HCT116 (cell line): ENCODE data around the gene IQCN. TPM values are rescaled to one million over a fixed set of nuclear protein-coding genes. Genes with fewer than 3 reads are reported as not detected.

Experiments
- ATAC-seq: fragments of 200-7000 bp; cut with Tn5 transposase; 2 replicates; pipeline ENCODE4 v1.9.1; 2020; ENCODE audit warnings: mild to moderate bottlenecking, moderate library complexity
- BruUV-seq: library from RNA; stranded (reverse); fragments of 400-500 nt; replicated peaks from 2 replicates; lab custom pipeline; 2021; lab: Mats Ljungman, UMichigan
- CTCF ChIA-PET: fragments of 300-600 bp; sonication (Branson Sonifier 250); formaldehyde crosslinking; loops from one replicate; lab custom pipeline; 2021; ENCODE audit warnings: antibody characterized with exemption; lab: Charles Lee
- POLR2A ChIA-PET: fragments of 300-600, 350-600 bp; sonication (Branson Sonifier 250); formaldehyde crosslinking; loops from one replicate; lab custom pipeline; 2021; ENCODE audit warnings: antibody characterized with exemption; lab: Charles Lee
- RAD21 ChIA-PET, 2 experiments: fragments of 300-600 bp; sonication (Branson Sonifier 250); formaldehyde crosslinking; loops; one replicate each; lab custom pipeline; 2023; ENCODE audit warnings: low total read pairs in 2 of 2; ENCODE audit not compliant: uncharacterized antibody in 2 of 2, unreplicated experiment in 2 of 2, low non-redundant PET in 1 of 2; lab: Charles Lee
- DNase-seq: peaks from one replicate; pipeline ENCODE4 v3.0.0-alpha.2; 2010; ENCODE audit warnings: low read depth, low spot score
- H2AFZ ChIP-seq: fragments of 200-600 bp; shearing (Covaris generic), sonication (generic); 2 replicates; pipeline ENCODE4 v1.6.1; 2017; ENCODE audit warnings: low read depth, mixed run types, mixed read lengths, antibody characterized with exemption, low read length; ENCODE audit not compliant: poor library complexity, severe bottlenecking
- H3K27ac ChIP-seq: 2 replicates; pipeline ENCODE4 v1.5.1; 2012; ENCODE audit warnings: low read depth, low read length
- H3K27me3 ChIP-seq: fragments of 200-600 bp; sonication (generic); 2 replicates; pipeline ENCODE4 v1.6.1; 2016; ENCODE audit warnings: mixed run types, low read length, mixed read lengths; ENCODE audit not compliant: insufficient read depth
- H3K36me3 ChIP-seq, 2 experiments: fragments of 200-500 bp in 1 of 2; fragments of 200-600 bp in 1 of 2; sonication (Bioruptor generic) in 1 of 2; sonication (generic) in 1 of 2; 2 replicates each; pipeline versions ENCODE4 v1.5.1 to v1.6.1; 2014 to 2016; ENCODE audit warnings: low read length in 2 of 2, inconsistent platforms in 1 of 2, mixed read lengths in 1 of 2, mixed run types in 1 of 2; ENCODE audit not compliant: insufficient read depth in 2 of 2, control insufficient read depth in 1 of 2
- H3K4me1 ChIP-seq, 2 experiments: fragments of 200-600 bp in 1 of 2; sonication (generic) in 1 of 2; 2 replicates each; pipeline versions ENCODE4 v1.5.1 to v1.6.1; 2012 to 2017; ENCODE audit warnings: low read length in 2 of 2, inconsistent platforms in 1 of 2, mild to moderate bottlenecking in 1 of 2, mixed read lengths in 1 of 2, mixed run types in 1 of 2, moderate library complexity in 1 of 2; ENCODE audit not compliant: insufficient read depth in 2 of 2, control insufficient read depth in 1 of 2
- H3K4me2 ChIP-seq: fragments of 200-600 bp; sonication (generic); 2 replicates; pipeline ENCODE4 v1.6.1; 2017; ENCODE audit warnings: mixed run types, low read length, mixed read lengths
- H3K4me3 ChIP-seq, 2 experiments: fragments of 200-600 bp in 1 of 2; sonication (generic) in 1 of 2; replicated peaks in 1 of 2; 2 replicates each; pipeline ENCODE4 v1.5.1; 2011 to 2016; ENCODE audit warnings: low read length in 2 of 2, control low read depth in 1 of 2, low read depth in 1 of 2, mild to moderate bottlenecking in 1 of 2, mixed read lengths in 1 of 2, mixed run types in 1 of 2
- H3K79me2 ChIP-seq: fragments of 200-600 bp; sonication (generic); 2 replicates; pipeline ENCODE4 v1.6.1; 2017; ENCODE audit warnings: mild to moderate bottlenecking, mixed run types, low read length, moderate library complexity, mixed read lengths; ENCODE audit not compliant: insufficient read depth
- H3K9ac ChIP-seq: fragments of 200-600 bp; sonication (generic); 2 replicates; pipeline ENCODE4 v1.6.1; 2016; ENCODE audit warnings: low read length, mixed read lengths
- H3K9me2 ChIP-seq: fragments of 200-600 bp; sonication (generic), shearing (Covaris generic); 2 replicates; pipeline ENCODE4 v1.6.1; 2017; ENCODE audit warnings: mixed run types, mild to moderate bottlenecking, moderate library complexity; ENCODE audit not compliant: insufficient read depth
- H3K9me3 ChIP-seq, 2 experiments: fragments of 200-500 bp in 1 of 2; fragments of 200-600 bp in 1 of 2; sonication (Bioruptor generic) in 1 of 2; sonication (generic) in 1 of 2; 2 replicates each; pipeline ENCODE4 v1.6.1; 2014 to 2017; ENCODE audit warnings: low read length in 2 of 2, mixed read lengths in 2 of 2, inconsistent platforms in 1 of 2, low read depth in 1 of 2, mild to moderate bottlenecking in 1 of 2, mixed run types in 1 of 2, moderate library complexity in 1 of 2; ENCODE audit not compliant: control insufficient read depth in 1 of 2, insufficient read depth in 1 of 2
- H4K20me1 ChIP-seq: fragments of 200-600 bp; sonication (generic), shearing (Covaris generic); 2 replicates; pipeline ENCODE4 v1.6.1; 2017; ENCODE audit warnings: mixed run types, mild to moderate bottlenecking, moderate library complexity; ENCODE audit not compliant: insufficient read depth
- CBX3 ChIP-seq: IDR thresholded peaks from 2 replicates; pipeline ENCODE4 v1.6.1; 2012; ENCODE audit warnings: low read depth
- CEBPB ChIP-seq: IDR thresholded peaks from 2 replicates; pipeline ENCODE4 v1.6.1; 2012; ENCODE audit warnings: low read depth
- EGR1 ChIP-seq: IDR thresholded peaks from 2 replicates; pipeline ENCODE4 v1.6.1; 2012; ENCODE audit warnings: low read depth
- ELF1 ChIP-seq: IDR thresholded peaks from 2 replicates; pipeline ENCODE4 v1.6.1; 2012; ENCODE audit warnings: low read depth, borderline replicate concordance
- EZH2 ChIP-seq: fragments of 200-600 bp; sonication (generic); IDR thresholded peaks from 2 replicates; pipeline ENCODE4 v1.6.1; 2017; ENCODE audit warnings: antibody characterized with exemption, mixed run types
- POLR2AphosphoS5 ChIP-seq: IDR thresholded peaks from 2 replicates; pipeline ENCODE4 v1.6.1; 2011; ENCODE audit warnings: mild to moderate bottlenecking, low read depth, low read length, moderate library complexity
- RAD21 ChIP-seq: IDR thresholded peaks from 2 replicates; pipeline ENCODE4 v1.6.1; 2012; ENCODE audit warnings: low read depth, mild to moderate bottlenecking
- SIN3A ChIP-seq: IDR thresholded peaks from 2 replicates; pipeline ENCODE4 v1.6.1; 2012; ENCODE audit warnings: low read depth
- SP1 ChIP-seq: IDR thresholded peaks from 2 replicates; pipeline ENCODE4 v1.6.1; 2012; ENCODE audit warnings: low read depth
- SRF ChIP-seq: IDR thresholded peaks from 2 replicates; pipeline ENCODE4 v1.6.1; 2012; ENCODE audit warnings: low read depth
- ZFX ChIP-seq: fragments of 450-650 bp; IDR thresholded peaks from 2 replicates; pipeline ENCODE4 v1.6.1; 2017
- ZNF274 ChIP-seq: fragments of 200-500 bp; sonication (Bioruptor generic); IDR thresholded peaks from 2 replicates; pipeline ENCODE4 v1.6.1; 2014; ENCODE audit warnings: mild to moderate bottlenecking, low read depth, low read length, inconsistent platforms
- intact Hi-C: fragments of 100-400 bp; cut with micrococcal nuclease; formaldehyde crosslinking; loops from 2 replicates; pipeline ENCODE4 v1.10.0; 2022
- total RNA-seq: library from RNA; stranded (reverse); gene quantifications from one replicate; pipeline ENCODE4 v1.2.1, GENCODE V29; 2021; ENCODE audit not compliant: unreplicated experiment
- TF ChIP-seq, protein P1 (sequence below), 3 experiments: fragments of 200-600 bp in 1 of 3; sonication (generic) in 1 of 3; IDR thresholded peaks in 2 of 3; conservative IDR thresholded peaks in 1 of 3; 2 replicates each; pipeline ENCODE4 v1.5.1; 2012 to 2017; ENCODE audit warnings: low read depth in 2 of 3, low read length in 2 of 3, antibody characterized with exemption in 1 of 3, borderline replicate concordance in 1 of 3, control low read depth in 1 of 3, mild to moderate bottlenecking in 1 of 3, mixed read lengths in 1 of 3, mixed run types in 1 of 3, moderate library complexity in 1 of 3; ENCODE audit not compliant: insufficient read depth in 1 of 3
- TF ChIP-seq, protein P2 (sequence below): IDR thresholded peaks from 2 replicates; pipeline ENCODE4 v1.6.1; 2012
- TF ChIP-seq, protein P3 (sequence below): IDR thresholded peaks from 2 replicates; pipeline ENCODE4 v1.6.1; 2012; ENCODE audit warnings: low read depth

The IQCN gene
- total RNA-seq, 1 experiment from 2014 or later, result 4.8 TPM

DNA sequence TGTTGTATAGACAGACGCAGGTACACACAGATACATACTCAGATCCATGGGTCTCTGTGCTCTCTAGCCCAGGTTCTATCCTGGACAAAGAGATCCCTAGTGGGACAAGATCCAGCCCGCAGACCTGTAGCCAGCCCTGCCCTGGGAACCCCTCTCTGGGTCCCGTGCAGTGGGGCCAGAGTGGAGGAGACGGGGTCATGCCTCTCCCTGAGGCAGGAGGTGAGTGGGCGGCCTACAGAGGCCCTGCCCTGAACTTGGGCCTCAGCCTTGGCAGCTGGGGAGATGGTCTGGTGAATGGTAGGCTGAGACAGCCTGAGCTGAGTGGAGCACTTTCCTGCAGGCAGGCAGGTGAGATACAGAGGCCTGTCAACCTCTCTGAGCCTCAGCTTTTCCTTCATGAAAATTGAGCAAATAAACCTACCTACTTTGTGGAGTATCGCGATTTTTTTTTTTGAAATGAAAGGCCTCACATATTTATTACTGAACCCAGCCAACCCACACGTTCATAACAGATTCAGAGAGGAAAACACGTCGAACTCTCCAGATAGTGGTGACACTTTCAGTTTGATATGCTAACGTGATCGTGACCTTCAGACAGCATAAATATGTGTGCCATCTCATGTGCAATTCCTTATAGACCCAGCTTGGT, 10.6 kb upstream of the IQCN start:
- Histone ChIP-seq H3K27ac (peak overlapping the region; percentile 21; the same call in 1 of the 2 replicates), H3K4me3 (no peak overlapping the region), H4K20me1 (no peaks in the 10 kb centered on the region), H3K36me3 (no peaks in the 10 kb centered on the region), H3K4me2 (peak overlapping the region; percentile 31; the same call in 1 of the 2 replicates), H2AFZ (no peak overlapping the region), H3K27me3 (no peaks in the 10 kb centered on the region), H3K9me2 (no peaks in the 10 kb centered on the region)
- BruUV-seq, result no TSS peak
- ATAC-seq (no peak), DNase-seq (no peak)
- POLR2A ChIA-PET, result no interaction called here
- TF ChIP-seq ZFX, result peak; percentile 20; the same call in 1 of the 2 replicates
- peak; percentile 45; the same call in 1 of the 2 replicates for TF ChIP-seq EGR1
- TF ChIP-seq, protein P1, sequence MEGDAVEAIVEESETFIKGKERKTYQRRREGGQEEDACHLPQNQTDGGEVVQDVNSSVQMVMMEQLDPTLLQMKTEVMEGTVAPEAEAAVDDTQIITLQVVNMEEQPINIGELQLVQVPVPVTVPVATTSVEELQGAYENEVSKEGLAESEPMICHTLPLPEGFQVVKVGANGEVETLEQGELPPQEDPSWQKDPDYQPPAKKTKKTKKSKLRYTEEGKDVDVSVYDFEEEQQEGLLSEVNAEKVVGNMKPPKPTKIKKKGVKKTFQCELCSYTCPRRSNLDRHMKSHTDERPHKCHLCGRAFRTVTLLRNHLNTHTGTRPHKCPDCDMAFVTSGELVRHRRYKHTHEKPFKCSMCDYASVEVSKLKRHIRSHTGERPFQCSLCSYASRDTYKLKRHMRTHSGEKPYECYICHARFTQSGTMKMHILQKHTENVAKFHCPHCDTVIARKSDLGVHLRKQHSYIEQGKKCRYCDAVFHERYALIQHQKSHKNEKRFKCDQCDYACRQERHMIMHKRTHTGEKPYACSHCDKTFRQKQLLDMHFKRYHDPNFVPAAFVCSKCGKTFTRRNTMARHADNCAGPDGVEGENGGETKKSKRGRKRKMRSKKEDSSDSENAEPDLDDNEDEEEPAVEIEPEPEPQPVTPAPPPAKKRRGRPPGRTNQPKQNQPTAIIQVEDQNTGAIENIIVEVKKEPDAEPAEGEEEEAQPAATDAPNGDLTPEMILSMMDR (IDR thresholded peaks at IDR 0.05 in 2 of 3, conservative IDR thresholded peaks at IDR 0.05 in 1 of 3; ENCODE audit: borderline replicate concordance in 1 of 3, insufficient read depth in 1 of 3, low read depth in 2 of 3, low read length in 2 of 3), result no peak
- TF ChIP-seq, all 23 proteins: peak for 2
- intact Hi-C loops, result no loop called here
- peak overlapping the region; percentile 13; the same call in 1 of the 2 replicates for H3K9ac ChIP-seq
- ChIA-PET RAD21 (no interaction called here), CTCF (no interaction called here)
- no peaks in the 10 kb centered on the region for H3K9me3 ChIP-seq
- peaks cover 9% of the 10 kb centered on the region for H3K79me2 ChIP-seq
- H3K4me1 ChIP-seq, result peaks cover 30 to 41% of the 10 kb centered on the region in 2 experiments

DNA sequence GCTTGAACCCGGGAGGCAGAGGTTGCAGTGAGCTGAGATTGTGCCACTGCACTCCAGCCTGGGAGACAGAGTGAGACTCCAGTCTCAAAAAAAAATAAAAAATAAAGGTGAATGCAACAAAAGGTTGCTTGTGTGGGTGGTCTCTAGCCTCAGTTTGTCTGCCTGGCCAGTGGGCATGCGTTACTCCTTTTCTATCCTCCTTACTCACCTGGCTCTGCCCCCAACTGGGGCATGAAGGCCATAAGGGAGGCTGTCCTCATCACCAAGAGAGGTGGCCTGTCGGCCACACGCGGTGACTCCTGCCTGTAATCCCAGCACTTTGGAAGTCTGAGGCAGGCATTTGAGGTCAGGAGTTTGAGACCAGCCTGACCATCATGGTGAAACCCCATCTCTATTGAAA, 9.1 kb upstream of the IQCN start:
- Histone ChIP-seq H3K9ac (no peak overlapping the region), H3K27me3 (no peaks in the 10 kb centered on the region), H3K9me2 (no peaks in the 10 kb centered on the region), H3K9me3 (no peaks in the 10 kb centered on the region), H3K4me3 (no peak overlapping the region), H2AFZ (no peak overlapping the region), H3K4me1 (peaks cover 35 to 42% of the 10 kb centered on the region in 2 experiments), H4K20me1 (no peaks in the 10 kb centered on the region), H3K27ac (peak overlapping the region; percentile 100), H3K36me3 (no peaks in the 10 kb centered on the region), H3K4me2 (peak overlapping the region; percentile 91; the same call in 1 of the 2 replicates), H3K79me2 (peaks cover 22% of the 10 kb centered on the region)
- ChIA-PET CTCF (no interaction called here), POLR2A (interaction anchor here (2.9 to 5.3 kb wide), 2 partner anchors 9 to 18 kb away, joined by 26 to 138 read pairs; no protein-coding TSS in a partner anchor), RAD21 (no interaction called here)
- intact Hi-C loops, result no loop called here
- no peak for ATAC-seq
- no TSS peak for BruUV-seq
- DNase-seq, result no peak
- TF ChIP-seq POLR2AphosphoS5, result no peak
- TF ChIP-seq SP1, result no peak
- no peak for TF ChIP-seq ZFX
- no peak for TF ChIP-seq CBX3
- TF ChIP-seq EGR1, result no peak
- TF ChIP-seq ZNF274, result no peak
- TF ChIP-seq ELF1, result no peak
- no peak for TF ChIP-seq SRF
- no peak for TF ChIP-seq SIN3A
- TF ChIP-seq, protein P2, sequence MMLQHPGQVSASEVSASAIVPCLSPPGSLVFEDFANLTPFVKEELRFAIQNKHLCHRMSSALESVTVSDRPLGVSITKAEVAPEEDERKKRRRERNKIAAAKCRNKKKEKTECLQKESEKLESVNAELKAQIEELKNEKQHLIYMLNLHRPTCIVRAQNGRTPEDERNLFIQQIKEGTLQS, result no peak
- no peak for TF ChIP-seq RAD21
- TF ChIP-seq EZH2, result no peak
- TF ChIP-seq, protein P3, sequence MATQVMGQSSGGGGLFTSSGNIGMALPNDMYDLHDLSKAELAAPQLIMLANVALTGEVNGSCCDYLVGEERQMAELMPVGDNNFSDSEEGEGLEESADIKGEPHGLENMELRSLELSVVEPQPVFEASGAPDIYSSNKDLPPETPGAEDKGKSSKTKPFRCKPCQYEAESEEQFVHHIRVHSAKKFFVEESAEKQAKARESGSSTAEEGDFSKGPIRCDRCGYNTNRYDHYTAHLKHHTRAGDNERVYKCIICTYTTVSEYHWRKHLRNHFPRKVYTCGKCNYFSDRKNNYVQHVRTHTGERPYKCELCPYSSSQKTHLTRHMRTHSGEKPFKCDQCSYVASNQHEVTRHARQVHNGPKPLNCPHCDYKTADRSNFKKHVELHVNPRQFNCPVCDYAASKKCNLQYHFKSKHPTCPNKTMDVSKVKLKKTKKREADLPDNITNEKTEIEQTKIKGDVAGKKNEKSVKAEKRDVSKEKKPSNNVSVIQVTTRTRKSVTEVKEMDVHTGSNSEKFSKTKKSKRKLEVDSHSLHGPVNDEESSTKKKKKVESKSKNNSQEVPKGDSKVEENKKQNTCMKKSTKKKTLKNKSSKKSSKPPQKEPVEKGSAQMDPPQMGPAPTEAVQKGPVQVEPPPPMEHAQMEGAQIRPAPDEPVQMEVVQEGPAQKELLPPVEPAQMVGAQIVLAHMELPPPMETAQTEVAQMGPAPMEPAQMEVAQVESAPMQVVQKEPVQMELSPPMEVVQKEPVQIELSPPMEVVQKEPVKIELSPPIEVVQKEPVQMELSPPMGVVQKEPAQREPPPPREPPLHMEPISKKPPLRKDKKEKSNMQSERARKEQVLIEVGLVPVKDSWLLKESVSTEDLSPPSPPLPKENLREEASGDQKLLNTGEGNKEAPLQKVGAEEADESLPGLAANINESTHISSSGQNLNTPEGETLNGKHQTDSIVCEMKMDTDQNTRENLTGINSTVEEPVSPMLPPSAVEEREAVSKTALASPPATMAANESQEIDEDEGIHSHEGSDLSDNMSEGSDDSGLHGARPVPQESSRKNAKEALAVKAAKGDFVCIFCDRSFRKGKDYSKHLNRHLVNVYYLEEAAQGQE, result no peak
- TF ChIP-seq CEBPB, result no peak
